Activated CD8-positive, alpha-beta memory T cell treated with anti-CD3 and anti-CD28 coated beads, Interleukin-2, amount 50 U/mL, for 48 hours (primary cell): ENCODE data around the gene RALGAPB.

Source experiments
- DNase-seq: peaks from one replicate; pipeline ENCODE4 v3.0.0-alpha.2; 2020

The RALGAPB gene

DNA sequence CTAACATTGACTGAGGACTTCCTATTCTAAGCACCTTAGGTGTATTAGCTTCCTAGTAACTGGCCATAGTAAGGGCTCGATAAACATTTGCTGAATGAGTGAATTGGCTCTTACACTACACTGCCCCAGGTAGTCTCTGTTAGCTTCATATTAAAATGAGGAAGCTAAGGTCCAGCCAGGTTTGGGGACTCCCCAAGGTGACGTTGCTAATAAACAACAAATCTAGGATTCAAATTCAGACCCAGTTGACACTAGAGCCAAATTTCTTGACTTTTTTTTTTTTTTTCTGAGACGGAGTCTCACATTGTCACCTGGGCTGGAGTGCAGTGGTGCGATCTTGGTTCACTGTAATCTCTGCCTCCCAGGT, 145.2 kb downstream of the RALGAPB start:
- DNase-seq = no peak

DNA sequence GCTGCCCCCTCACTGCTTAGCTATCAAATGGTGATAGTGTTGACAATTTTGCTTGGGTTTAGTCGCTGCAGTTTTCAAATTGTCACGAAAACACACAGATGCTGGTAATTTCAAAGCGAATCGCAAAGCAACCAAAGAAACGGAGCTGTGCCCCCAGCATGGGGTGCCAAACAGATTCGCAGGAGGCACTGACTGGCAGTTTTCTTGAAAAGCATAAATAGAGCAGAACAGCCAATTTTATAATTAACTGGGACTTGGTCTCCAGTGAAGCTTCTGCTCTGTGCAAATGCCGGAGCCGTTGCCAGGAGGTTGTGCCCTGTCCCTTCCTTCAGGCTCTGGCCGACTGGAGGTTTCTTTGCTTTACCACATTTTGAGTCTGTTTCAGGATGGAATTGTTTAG, 147.8 kb downstream of the RALGAPB start:
- no peak for DNase-seq

DNA sequence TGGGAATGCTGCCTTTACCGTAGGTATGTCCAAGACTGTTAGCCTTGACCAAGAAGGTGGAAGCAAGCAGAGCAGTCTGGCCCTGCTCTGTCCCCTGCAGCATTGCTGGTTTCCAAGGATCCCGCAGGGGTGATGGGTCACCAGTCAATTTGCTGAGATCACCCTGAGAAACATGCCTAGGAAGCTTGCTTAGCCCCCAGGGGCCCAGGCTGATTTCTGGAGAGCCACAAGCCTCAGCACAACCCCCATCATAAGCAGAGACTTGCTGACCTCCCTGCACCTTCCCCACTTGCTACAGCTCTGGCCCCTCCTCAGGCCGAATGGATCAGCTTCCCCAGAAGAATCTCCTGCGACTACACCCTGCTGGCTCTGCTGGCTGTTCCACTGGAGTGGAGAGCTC, 150.4 kb downstream of the RALGAPB start:
- no peak for DNase-seq

DNA sequence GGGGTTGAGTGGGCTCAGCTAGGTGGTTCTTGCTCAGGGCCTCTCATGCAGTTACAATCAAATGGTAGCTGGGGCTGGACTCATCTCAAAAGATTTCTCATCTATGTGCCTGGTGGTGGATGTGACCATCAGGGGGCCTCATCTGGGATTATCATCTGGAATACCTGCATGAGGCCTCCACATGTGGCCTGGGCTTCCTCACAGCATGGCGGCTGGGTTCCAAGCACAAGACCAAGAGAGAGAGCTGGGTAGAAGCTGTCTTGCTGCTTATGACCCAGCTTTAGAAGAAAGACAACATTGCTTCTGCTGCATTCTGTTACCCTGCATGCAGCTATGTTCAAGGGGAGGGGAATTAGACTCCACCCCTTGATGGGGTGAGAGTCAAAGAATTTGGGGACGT, 151.4 kb downstream of the RALGAPB start:
- no peak for DNase-seq

DNA sequence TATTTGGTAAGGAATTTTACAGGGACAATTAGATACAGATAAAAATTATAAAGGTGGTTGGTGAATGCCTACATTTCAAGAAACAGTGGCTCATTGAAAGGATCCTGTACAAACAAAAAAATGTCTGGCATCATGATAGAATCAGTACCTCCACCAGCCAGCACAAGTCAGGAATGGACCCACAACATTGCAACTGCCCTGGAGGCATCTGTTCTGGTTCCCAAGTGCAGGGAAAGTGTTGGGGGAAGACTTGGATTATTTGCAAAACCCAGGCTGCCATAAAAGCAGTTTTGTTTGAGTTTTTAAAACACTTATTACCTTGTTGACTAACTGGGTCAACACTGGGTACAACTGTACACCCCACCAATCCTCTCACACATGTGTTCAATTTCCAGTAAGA, 153.3 kb downstream of the RALGAPB start:
- no peak for DNase-seq

DNA sequence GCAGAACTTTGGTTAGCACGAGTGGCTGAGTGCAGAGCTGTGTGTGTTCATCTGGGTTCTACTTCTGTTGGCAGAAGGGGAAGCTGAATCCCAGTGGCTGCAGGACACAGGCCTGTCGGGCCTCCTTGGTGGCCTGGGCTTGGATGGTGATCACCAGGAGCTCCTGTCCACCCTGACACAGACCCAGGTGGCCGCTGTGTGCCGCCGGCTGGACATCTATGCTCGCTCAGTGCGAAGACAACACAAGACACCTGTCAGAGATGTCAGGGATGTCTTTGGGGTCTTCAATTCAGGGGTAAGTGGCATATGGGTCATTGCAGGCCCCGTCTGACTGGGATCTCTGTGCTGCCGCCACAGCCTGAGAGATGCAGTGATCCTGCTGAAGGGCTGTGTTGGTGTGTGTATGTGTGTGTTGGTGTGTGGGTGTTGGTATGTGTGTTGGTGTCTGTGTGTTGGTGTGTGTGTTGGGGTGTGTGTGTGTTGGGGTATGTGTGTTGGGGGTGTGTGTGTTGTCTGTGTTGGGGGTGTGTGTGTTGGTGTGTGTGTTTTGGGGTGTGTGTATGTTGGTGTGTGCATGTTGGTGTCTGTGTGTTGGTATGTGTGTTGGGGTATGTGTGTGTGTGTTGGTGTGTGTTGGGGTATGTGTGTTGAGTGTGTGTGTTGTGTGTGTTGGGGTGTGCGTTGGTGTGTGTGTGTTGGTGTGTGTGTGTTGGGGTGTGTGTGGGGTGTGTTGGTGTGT, 154.4 kb downstream of the RALGAPB start:
- DNase-seq = no peak
